Measurements from ENCODE around the gene CTNNA3.
"Not testable (repeated sequence)": the region's sequence is repeated elsewhere in the genome, so short reads cannot be mapped to it uniquely, and the experiment has no call there.

CTNNA3 gene

GRCh38 chr10:67696029-67696428 is at the start of gene CTNNA3:
Gene CTNNA3, minus strand, starts transcription at chr10:67696195.
- no peak for DNase-seq (ENCODE audit: low read depth)

GRCh38 chr10:67735430-67735829 is 39.4 kb upstream of the CTNNA3 start:
- no peak for DNase-seq (ENCODE audit: low read depth)

GRCh38 chr10:67733511-67733910 is 37.5 kb upstream of the CTNNA3 start:
- no peak for DNase-seq (ENCODE audit: low read depth)

- no peak for DNase-seq (ENCODE audit: low read depth)
Measured at GRCh38 chr10:67725567-67725966, 29.6 kb upstream of the CTNNA3 start.

- DNase-seq (ENCODE audit: low read depth), result no peak
Measured at GRCh38 chr10:67723601-67724000, 27.6 kb upstream of the CTNNA3 start.

GRCh38 chr10:67722113-67722512 is 26.1 kb upstream of the CTNNA3 start:
- DNase-seq (ENCODE audit: low read depth), result no peak

- not testable (repeated sequence) for DNase-seq (ENCODE audit: low read depth)
Measured at GRCh38 chr10:67716455-67716854, 20.5 kb upstream of the CTNNA3 start.

- no peak for DNase-seq (ENCODE audit: low read depth)
Measured at GRCh38 chr10:67705921-67706320, 9.9 kb upstream of the CTNNA3 start.

- DNase-seq (ENCODE audit: low read depth), result not testable (repeated sequence)
Measured at GRCh38 chr10:67699613-67700270, 3.7 kb upstream of the CTNNA3 start.

GRCh38 chr10:67698164-67698563 is 2.2 kb upstream of the CTNNA3 start:
- no peak for DNase-seq (ENCODE audit: low read depth)

GRCh38 chr10:67697724-67698131 is 1.7 kb upstream of the CTNNA3 start:
- peak; percentile 68 for DNase-seq (ENCODE audit: low read depth)

GRCh38 chr10:67696679-67697078 is 684 bp upstream of the CTNNA3 start:
- no peak for DNase-seq (ENCODE audit: low read depth)

- no peak for DNase-seq (ENCODE audit: low read depth)
Measured at GRCh38 chr10:67695555-67695954, 440 bp downstream of the CTNNA3 start.

GRCh38 chr10:67691861-67692260 is 4.1 kb downstream of the CTNNA3 start:
- DNase-seq (ENCODE audit: low read depth), result not testable (repeated sequence)

- not testable (repeated sequence) for DNase-seq (ENCODE audit: low read depth)
Measured at GRCh38 chr10:67690540-67690939, 5.5 kb downstream of the CTNNA3 start.

- not testable (repeated sequence) for DNase-seq (ENCODE audit: low read depth)
Measured at GRCh38 chr10:67684140-67684539, 11.9 kb downstream of the CTNNA3 start.

GRCh38 chr10:67678335-67678974 is 17.5 kb downstream of the CTNNA3 start:
- DNase-seq (ENCODE audit: low read depth), result no peak

GRCh38 chr10:67676208-67676825 is 19.7 kb downstream of the CTNNA3 start:
- DNase-seq (ENCODE audit: low read depth), result no peak

- DNase-seq (ENCODE audit: low read depth), result peak; percentile 8
Measured at GRCh38 chr10:67670401-67670800, 25.6 kb downstream of the CTNNA3 start.

- peak; percentile 23 for DNase-seq (ENCODE audit: low read depth)
Measured at GRCh38 chr10:67669978-67670377, 26.0 kb downstream of the CTNNA3 start.

- peak; percentile 71 for DNase-seq (ENCODE audit: low read depth)
Measured at GRCh38 chr10:67668448-67668847, 27.5 kb downstream of the CTNNA3 start.

- no peak for DNase-seq (ENCODE audit: low read depth)
Measured at GRCh38 chr10:67667035-67667425, 29.0 kb downstream of the CTNNA3 start.

GRCh38 chr10:67666416-67667034 is 29.5 kb downstream of the CTNNA3 start:
- DNase-seq (ENCODE audit: low read depth), result peak; percentile 49

Data from iris pigment epithelial cell (primary cell).